HEK293 (cell line): Measurements from ENCODE around the gene GRB10.

Experiments used
- AEBP2 ChIP-seq: fragments of 450-650 bp; formaldehyde crosslinking; IDR thresholded peaks from 2 replicates; pipeline ENCODE4 v1.5.1; 2016; ENCODE audit warnings: missing biosample characterization, missing genetic modification characterization, borderline replicate concordance
- CTCF ChIP-seq: fragments of 450-650 bp; formaldehyde crosslinking; IDR thresholded peaks from 2 replicates; pipeline ENCODE4 v1.5.1; 2016; ENCODE audit warnings: missing biosample characterization, missing genetic modification characterization
- ZBTB7A ChIP-seq: fragments of 450-650 bp; formaldehyde crosslinking; IDR thresholded peaks from 2 replicates; pipeline ENCODE4 v1.5.1; 2016; ENCODE audit warnings: low read depth, missing biosample characterization, missing genetic modification characterization
- ZNF133 ChIP-seq: fragments of 450-650 bp; formaldehyde crosslinking; IDR thresholded peaks from 2 replicates; pipeline ENCODE4 v1.5.1; 2016; ENCODE audit warnings: missing biosample characterization, missing genetic modification characterization
- ZNF354C ChIP-seq: fragments of 450-650 bp; formaldehyde crosslinking; IDR thresholded peaks from 2 replicates; pipeline ENCODE4 v1.5.1; 2016; ENCODE audit warnings: missing biosample characterization, missing genetic modification characterization, low read depth, borderline replicate concordance
- ZNF394 ChIP-seq: fragments of 450-650 bp; formaldehyde crosslinking; IDR thresholded peaks from 2 replicates; pipeline ENCODE4 v1.5.1; 2016; ENCODE audit warnings: missing biosample characterization, missing genetic modification characterization, mild to moderate bottlenecking, moderate library complexity, borderline replicate concordance

GRCh38 chr7:50781381-50782293 is 1.1 kb downstream of the GRB10 start:
- TF ChIP-seq AEBP2 (tag by site-specific recombination) = no peak
- TF ChIP-seq CTCF (tag by site-specific recombination) = no peak
- TF ChIP-seq ZNF133 (tag by site-specific recombination) = no peak
- TF ChIP-seq ZNF394 (tag by site-specific recombination) = no peak
- no peak for TF ChIP-seq ZNF354C (tag by site-specific recombination)
- TF ChIP-seq ZBTB7A = no peak
